Heart right ventricle (tissue), 16 donors: ENCODE measurements around the gene ALG6. TPM values are rescaled to one million over a fixed set of nuclear protein-coding genes. Genes with fewer than 3 reads are reported as not detected.

Experiments
- ATAC-seq, 8 donors: fragments of 200-7000 bp; cut with Tn5 transposase; one replicate each; pipeline ENCODE4 v1.9.1; 2020; ENCODE audit warnings: mild to moderate bottlenecking in 8 of 8, moderate library complexity in 8 of 8, moderate number of reproducible peaks in 1 of 8
- DNase-seq, 2 donors: peaks; one replicate each; pipeline ENCODE4 v3.0.0-alpha.2; 2020
- H3K27ac ChIP-seq, 10 donors: fragments of 200-600 bp; sonication (generic) in 2 of 10; one replicate each; pipeline versions ENCODE4 v1.5.0 to v1.8.0; 2020 to 2022; ENCODE audit warnings: mild to moderate bottlenecking in 3 of 10
- H3K27me3 ChIP-seq, 7 donors: fragments of 200-600 bp; one replicate each; pipeline ENCODE4 v1.8.0; 2021 to 2022; ENCODE audit warnings: mild to moderate bottlenecking in 2 of 7
- H3K36me3 ChIP-seq, 9 donors: fragments of 200-600 bp; sonication (generic) in 1 of 9; one replicate each; pipeline versions ENCODE4 v1.5.0 to v1.8.0; 2020 to 2022; ENCODE audit warnings: mild to moderate bottlenecking in 2 of 9
- H3K4me1 ChIP-seq, 9 donors: fragments of 200-600 bp; sonication (generic) in 1 of 9; one replicate each; pipeline versions ENCODE4 v1.5.0 to v1.8.0; 2020 to 2022; ENCODE audit warnings: mild to moderate bottlenecking in 4 of 9
- H3K4me3 ChIP-seq, 10 donors: fragments of 200-600 bp; sonication (generic) in 2 of 10; one replicate each; pipeline versions ENCODE4 v1.5.0 to v1.8.0; 2020 to 2022; ENCODE audit warnings: mild to moderate bottlenecking in 7 of 10, moderate library complexity in 2 of 10
- H3K9me3 ChIP-seq, 11 donors: fragments of 200-600 bp in 10 of 11; sonication (generic) in 2 of 11; one replicate each; pipeline versions ENCODE4 v1.5.0 to v1.8.0; 2013 to 2022; ENCODE audit warnings: mild to moderate bottlenecking in 2 of 11, control low read depth in 1 of 11, moderate library complexity in 1 of 11
- CTCF ChIP-seq, 9 donors: fragments of 200-600 bp; sonication (generic) in 2 of 9; IDR thresholded peaks; one replicate each; pipeline versions ENCODE4 v1.5.0 to v1.8.0; 2021 to 2022; ENCODE audit warnings: antibody characterized with exemption in 9 of 9, mild to moderate bottlenecking in 5 of 9, moderate library complexity in 1 of 9
- WGBS, 2 donors: extraction: QIAGEN DNeasy Blood & Tissue Kit; methylation state at CpG; one replicate each; pipeline ENCODE4 v1.1.7; 2013; ENCODE audit warnings: inconsistent platforms in 1 of 2; 5-methylcytosine and 5-hydroxymethylcytosine counted together
- intact Hi-C, 10 donors: fragments of 100-400 bp; cut with DNase I; formaldehyde crosslinking; loops; one replicate each; pipeline versions ENCODE4 v1.11.1 to v1.14.2; 2022
- polyA plus RNA-seq, 2 donors: library from polyadenylated mRNA; stranded (reverse); fragments of 200-250 nt; gene quantifications; one replicate each; pipeline ENCODE4 v1.2.3, GENCODE V29; 2013
- total RNA-seq, 10 donors: library from RNA; stranded (reverse); fragmentation: NEBNext Ultra II Directional in 3 of 10; extraction: Animal tissue kit (Norgen Biotek cat#: 25700) in 3 of 10; gene quantifications; one replicate each; pipeline versions ENCODE4 v1.2.1 to v1.2.4, GENCODE V29; 2021 to 2023
- donor health status: Arrhythmogenic right ventricular cardiomyopathy.
- donor health status: ischemic (EF 13 %, LVEDD 7.1; RV severe dilation, severe dysfunction).
- donor health status: healthy with polysubstance abuse.
- donor health status: DM: no; HTN: yes; CAD: no.
- donor health status: DM: no; HTN: no; CAD: no.
- donor health status: ischemic (EF 25% LVEDD 6.9; RV normal size, moderate dysfunction).
- donor health status: ischemic (EF 25% LVEDD 5.7; RV mildly dilated, moderate dysfunction).
- donor health status: healthy.
- donor health status: DM: yes; HTN: yes; CAD: no.
- donor health status: Ischemic cardiomyopathy.
- donor health status: ischemic (EF 35%, LVEDD 5.7; RV mildly dilated, moderate dysfunction).
- donor health status: nonischemic (EF 11% LVEDD 7.7; RV severe dilation, severe dysfunction).
- donor health status: DM: yes; HTN: yes; CAD: no.
- donor health status: PGD.
- donor health status: ischemic (EF 29% LVEDD 5.4; RV normal size, mild dysfunction).
- donor health status: nonischemic (EF 23%, LVEDD 6.1; RV moderate dilation, normal function).

The ALG6 gene
- total and polyA plus RNA-seq, 12 donors, result 3.3 to 20.8 (median 4.2) TPM

GRCh38 chr1:63319046-63320021 is 48.1 kb upstream of the ALG6 start:
- DNase-seq (no peak), ATAC-seq (no peak)
- Histone ChIP-seq H3K9me3 (no peaks in the 10 kb centered on the region), H3K4me3 (peak overlapping the region in 1 of 10 donors; percentile 24), H3K4me1 (peaks cover 3 to 69% (median 39%) of the 10 kb centered on the region in 9 donors), H3K36me3 (peaks cover 0 to 10% (median 0%) of the 10 kb centered on the region in 9 donors), H3K27me3 (peaks cover 65 to 100% (median 100%) of the 10 kb centered on the region in 7 donors), H3K27ac (peak overlapping the region in 1 of 10 donors; percentile 21)
- no peak for TF ChIP-seq CTCF (IDR thresholded peaks at IDR 0.05)
- intact Hi-C loops, result no loop called here
- 6% methylated on average over 60 of the region's 60 CpGs for WGBS, 2 donors

- no peak for ATAC-seq
- Histone ChIP-seq H3K27me3 (peaks cover 67 to 100% (median 100%) of the 10 kb centered on the region in 7 donors), H3K36me3 (peaks cover 0 to 10% (median 0%) of the 10 kb centered on the region in 9 donors), H3K4me3 (peak overlapping the region in 1 of 10 donors; percentile 24), H3K9me3 (no peaks in the 10 kb centered on the region), H3K27ac (peak overlapping the region in 1 of 10 donors; percentile 21), H3K4me1 (peaks cover 3 to 75% (median 42%) of the 10 kb centered on the region in 9 donors)
- DNase-seq, result no peak
- intact Hi-C loops, result no loop called here
- WGBS, 2 donors, result 5 to 9% methylated on average over 47 of the region's 47 CpGs
- no peak for TF ChIP-seq CTCF (IDR thresholded peaks at IDR 0.05)
Measured at GRCh38 chr1:63320022-63320721, 47.3 kb upstream of the ALG6 start.

GRCh38 chr1:63321066-63321784 is 46.2 kb upstream of the ALG6 start:
- 7 to 10% methylated on average over 39 of the region's 39 CpGs for WGBS, 2 donors
- no peak for ATAC-seq
- intact Hi-C loops, result no loop called here
- Histone ChIP-seq H3K4me3 (peak overlapping the region in 5 of 10 donors; percentile 24 to 65 (median 55)), H3K36me3 (peaks cover 0 to 10% (median 0%) of the 10 kb centered on the region in 9 donors), H3K9me3 (no peaks in the 10 kb centered on the region), H3K27ac (peak overlapping the region in 1 of 10 donors; percentile 52), H3K27me3 (peaks cover 77 to 100% (median 100%) of the 10 kb centered on the region in 7 donors), H3K4me1 (peaks cover 3 to 77% (median 42%) of the 10 kb centered on the region in 9 donors)
- no peak for DNase-seq
- peak in 1 of 9 donors; percentile 5 for TF ChIP-seq CTCF (IDR thresholded peaks at IDR 0.05)

GRCh38 chr1:63321785-63322113 is 45.7 kb upstream of the ALG6 start:
- H3K4me3 ChIP-seq, result peak overlapping the region; percentile 36 to 65 (median 54)
- ATAC-seq (no peak), DNase-seq (no peak)
- no peaks in the 10 kb centered on the region for H3K9me3 ChIP-seq
- H3K27ac ChIP-seq, result peak overlapping the region in 1 of 10 donors; percentile 52
- 7% methylated on average over 12 of the region's 12 CpGs for WGBS, 2 donors
- intact Hi-C loops, result no loop called here
- peaks cover 0 to 11% (median 0%) of the 10 kb centered on the region in 9 donors for H3K36me3 ChIP-seq
- no peak for TF ChIP-seq CTCF (IDR thresholded peaks at IDR 0.05)
- H3K4me1 ChIP-seq, result peaks cover 3 to 80% (median 40%) of the 10 kb centered on the region in 9 donors
- H3K27me3 ChIP-seq, result peaks cover 74 to 100% (median 100%) of the 10 kb centered on the region in 7 donors
